ENCODE data around the gene CACNA2D2.
A peak's percentile ranks its signal among the peaks of the same experiment; 100 is the strongest.

CACNA2D2 gene

DNA sequence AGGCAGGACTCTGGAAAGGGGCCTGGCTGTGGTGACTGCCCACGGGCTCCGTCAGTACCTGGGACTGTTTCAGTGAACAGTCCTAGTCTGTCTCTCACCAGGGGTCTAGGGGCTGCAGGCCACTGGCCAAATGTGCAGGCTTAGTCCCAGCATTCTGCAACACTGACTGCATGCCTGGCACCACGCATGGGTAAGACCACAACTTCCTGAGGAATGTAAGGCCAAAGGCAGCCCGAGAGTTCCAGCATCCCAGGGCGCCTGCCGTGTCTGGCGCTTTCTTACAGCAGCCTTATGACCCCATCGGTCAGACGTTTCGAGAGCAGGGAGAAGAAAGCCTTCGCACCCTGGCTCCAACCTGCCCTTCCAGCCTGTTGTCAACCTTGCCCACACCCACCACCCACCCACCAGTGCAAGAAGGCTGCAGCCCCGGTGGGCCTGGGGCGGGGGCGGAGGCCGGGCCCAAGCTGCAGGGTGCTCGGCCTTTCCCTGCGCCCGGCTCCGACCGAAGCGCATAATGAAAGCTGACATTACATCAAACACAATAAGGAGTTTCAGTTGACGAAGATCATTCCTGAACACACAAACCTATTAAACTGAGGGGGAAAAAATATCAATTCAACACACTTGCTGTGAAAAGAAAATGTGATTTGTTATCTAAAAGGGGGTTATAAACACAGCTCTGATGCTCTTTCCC lies 114.6 kb downstream of the CACNA2D2 start:
- no peak for DNase-seq

DNA sequence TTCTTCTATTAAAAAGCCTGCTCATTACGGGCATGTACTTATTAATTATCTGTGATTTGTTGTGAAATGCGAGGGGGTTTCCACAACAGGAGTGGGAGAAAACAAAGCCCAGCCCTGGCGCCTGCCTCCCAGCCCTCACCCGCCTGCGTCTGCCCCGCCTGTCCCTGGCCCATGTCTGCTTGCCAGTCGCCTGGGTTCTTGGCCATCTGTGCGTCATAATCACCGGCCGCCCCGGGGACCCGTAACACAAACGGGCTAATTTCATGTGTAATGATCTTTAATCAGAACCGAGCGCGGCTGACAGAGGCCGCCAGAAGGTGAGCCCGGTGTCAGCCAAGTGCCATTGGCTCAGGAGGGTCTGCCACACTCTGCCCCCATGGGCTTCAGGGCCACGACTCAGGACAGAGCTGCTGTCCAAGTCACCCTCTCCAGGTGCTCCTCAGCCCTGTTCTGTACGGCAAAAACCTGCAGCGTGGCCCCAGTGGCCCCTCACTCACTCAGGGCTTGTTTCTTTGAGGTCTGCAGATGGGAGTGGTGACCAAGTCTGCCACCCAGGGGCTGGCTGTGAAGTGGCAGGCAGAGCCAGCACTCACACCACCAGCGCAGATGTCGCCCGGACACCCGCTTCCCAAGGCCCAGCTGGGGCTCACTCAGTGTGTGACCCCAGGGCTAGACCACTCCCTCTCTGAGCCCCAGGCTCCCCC lies 115.3 kb downstream of the CACNA2D2 start:
- no peak for DNase-seq

DNA sequence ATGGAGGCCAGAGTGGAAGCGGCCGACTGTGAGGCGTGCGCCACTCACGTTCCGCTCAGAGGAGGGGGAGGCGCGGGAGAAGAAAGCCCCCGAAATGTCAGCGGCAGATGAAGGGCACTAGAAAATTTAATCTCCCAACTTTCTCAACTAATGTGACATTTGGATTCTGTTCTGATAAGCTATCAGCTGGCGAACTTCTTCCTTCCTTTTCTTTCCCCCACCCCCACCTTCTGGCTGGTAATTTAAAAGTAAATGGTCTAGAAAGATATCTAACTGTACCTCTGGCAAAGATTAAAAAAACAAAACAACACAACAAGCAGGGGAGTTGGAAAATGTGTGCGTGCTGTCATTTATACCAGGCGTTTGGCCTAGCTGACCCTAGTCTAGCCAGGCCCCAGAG lies 117.7 kb downstream of the CACNA2D2 start:
- DNase-seq = no peak

DNA sequence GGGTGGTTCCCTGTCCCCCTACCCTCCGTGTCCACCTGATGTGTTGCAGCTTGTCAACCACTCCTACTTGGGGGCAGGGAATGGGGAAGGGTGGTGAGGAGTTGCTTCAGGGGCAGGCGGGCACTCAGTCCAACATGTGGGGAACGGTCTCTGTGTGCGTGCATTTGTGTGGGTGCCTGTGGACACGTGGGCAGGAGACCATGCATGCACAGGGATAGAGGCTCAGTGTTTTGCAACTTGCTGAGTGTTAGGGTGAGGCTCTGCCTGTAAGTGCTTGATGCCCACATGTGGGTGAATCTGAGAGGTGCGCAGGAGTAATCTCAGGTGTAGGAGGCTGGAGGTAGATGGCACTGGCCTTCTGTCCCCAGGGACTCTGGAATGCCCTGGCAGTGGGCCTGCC lies 119.7 kb downstream of the CACNA2D2 start:
- DNase-seq = no peak

DNA sequence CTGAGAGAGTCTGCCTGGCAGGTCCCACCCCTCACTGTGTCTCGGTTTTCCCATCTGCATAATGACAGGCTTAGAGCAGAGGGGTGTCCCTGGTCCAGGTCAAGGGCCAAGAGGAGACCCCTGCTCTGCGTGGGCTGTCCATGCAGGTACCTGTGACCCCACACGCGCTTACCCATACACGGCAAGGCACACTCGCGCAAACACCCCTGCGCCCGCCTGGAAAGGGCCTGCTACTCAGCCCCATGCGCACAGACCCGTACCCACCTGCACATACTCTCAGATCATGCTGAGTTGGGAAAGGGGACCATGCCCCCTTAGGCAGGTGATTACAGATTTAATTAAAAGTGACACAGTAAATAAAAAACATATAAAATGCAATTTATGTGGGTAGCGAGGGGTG lies 120.7 kb downstream of the CACNA2D2 start:
- DNase-seq = no peak

DNA sequence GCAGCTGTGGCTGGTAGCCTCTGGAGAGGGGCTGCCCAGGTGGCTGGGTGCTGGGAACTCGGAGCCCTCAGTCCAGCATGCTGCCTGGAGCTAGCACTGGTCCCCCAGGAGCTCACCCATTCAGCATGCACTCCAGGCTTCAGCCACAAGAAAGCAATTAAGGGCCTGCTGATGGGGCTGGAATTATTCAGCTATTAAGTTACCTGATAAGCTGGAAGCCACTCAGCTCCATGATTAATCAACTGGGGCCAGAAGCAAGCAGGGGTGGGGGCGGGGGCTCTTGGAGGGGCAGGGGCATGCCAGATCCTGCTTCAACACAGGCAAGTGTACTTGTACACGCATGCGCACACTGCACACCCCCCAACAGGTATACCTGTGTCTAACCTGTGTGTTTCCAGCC lies 122.1 kb downstream of the CACNA2D2 start:
- DNase-seq = no peak

DNA sequence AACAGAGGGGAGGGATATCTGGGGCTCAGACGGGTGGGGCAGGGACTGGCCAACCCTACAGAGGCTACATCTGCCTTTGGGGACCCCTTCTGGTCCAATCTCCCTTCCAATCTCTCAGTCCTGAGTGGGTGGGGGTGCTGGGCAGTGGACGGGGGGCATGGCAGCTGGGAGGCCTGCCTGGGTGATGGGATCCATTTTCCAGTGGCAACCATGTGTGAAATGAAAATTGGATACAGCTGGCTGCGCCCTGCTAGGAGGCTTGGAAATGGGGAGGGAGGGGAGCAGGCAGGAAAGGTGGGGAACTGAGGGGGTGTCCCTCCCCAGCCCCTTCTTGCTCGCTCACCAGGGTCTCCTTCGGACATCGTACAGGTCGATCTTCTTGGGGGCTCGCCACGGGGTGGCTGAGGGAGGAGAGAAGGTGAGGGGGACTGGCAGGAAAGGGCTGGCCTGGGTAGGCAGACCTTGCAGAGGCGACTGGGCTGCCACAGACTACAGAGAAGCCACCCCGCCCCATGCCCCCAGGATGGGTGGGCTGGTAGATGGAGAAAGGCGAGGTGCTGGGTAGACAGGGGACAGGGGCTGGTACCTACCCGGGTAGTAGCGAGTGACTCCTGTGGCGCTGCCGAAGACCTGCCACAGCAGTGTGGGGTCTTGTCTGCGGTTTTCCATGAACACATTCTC lies 122.9 kb downstream of the CACNA2D2 start:
- DNase-seq = no peak

DNA sequence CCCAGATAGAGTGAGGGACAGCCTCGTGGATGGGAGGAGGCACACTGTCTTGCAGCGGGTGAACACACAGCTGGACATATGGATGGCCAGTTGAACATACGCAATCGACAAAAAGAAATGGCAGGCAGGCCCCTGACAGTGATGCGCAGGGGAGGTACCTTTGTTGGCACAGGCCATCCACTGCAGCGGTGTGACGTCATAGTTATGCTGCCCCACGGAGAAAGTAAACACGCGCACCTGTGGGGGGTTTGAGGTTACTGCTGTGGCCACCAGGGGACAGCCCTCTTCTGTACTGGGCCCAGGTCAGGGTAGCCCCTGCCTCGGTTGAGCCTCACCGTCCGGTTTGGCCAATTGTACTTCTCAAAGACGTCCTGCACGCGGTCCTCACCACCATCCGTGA lies 124.7 kb downstream of the CACNA2D2 start:
- no peak for DNase-seq

DNA sequence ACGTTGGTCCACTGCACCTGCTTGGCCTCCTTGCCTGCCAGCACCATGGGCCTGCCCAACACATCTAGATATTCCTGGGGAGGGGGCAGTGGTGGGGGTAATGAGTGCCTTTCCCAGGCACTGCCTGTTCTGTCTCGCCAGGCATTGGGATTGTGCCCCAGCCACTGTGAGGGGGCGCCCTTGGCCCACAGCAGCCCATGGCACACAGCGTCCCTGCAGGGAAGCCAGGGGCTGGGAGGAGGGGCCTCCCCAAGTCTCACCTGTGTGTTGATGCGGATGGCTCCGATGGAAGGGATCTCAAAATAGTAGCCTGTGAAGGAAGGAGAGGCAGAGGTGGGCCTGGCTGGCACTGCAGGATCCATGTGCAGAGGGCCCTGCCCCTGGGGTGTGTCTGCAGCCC lies 125.4 kb downstream of the CACNA2D2 start:
- no peak for DNase-seq

DNA sequence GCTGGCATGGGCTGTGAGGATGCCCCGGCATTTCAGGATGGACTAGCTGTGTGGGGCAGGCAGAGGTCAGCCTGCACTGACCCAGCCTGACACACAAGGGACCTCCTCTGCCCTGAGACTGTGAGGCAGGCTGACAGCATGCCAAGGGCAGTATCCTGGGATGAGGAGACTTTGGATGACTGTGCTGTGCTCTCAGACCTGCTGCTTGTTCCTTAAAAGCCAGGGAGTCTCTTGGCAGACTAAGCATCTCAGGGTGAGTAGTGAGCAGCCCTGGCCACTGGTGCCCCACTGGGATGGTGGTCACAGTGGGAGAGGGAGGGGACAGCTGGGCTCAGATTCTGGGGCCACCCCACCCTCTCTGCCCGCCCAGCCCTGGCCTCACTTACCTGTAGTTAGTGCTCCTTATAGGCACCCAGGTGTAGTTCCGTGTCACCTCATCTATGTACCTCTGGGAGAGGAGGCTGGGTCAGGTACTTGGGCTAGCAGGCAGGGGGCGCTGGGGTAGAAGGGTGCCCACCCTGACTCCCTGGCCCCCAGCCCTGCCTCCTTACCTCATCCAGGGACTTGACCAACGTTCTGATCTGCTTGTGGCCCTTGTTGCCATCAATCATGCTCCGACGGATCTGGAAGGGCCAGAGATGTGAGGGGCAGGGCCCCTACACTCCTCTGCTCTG lies 128.0 kb downstream of the CACNA2D2 start:
- peak; percentile 8 for DNase-seq

DNA sequence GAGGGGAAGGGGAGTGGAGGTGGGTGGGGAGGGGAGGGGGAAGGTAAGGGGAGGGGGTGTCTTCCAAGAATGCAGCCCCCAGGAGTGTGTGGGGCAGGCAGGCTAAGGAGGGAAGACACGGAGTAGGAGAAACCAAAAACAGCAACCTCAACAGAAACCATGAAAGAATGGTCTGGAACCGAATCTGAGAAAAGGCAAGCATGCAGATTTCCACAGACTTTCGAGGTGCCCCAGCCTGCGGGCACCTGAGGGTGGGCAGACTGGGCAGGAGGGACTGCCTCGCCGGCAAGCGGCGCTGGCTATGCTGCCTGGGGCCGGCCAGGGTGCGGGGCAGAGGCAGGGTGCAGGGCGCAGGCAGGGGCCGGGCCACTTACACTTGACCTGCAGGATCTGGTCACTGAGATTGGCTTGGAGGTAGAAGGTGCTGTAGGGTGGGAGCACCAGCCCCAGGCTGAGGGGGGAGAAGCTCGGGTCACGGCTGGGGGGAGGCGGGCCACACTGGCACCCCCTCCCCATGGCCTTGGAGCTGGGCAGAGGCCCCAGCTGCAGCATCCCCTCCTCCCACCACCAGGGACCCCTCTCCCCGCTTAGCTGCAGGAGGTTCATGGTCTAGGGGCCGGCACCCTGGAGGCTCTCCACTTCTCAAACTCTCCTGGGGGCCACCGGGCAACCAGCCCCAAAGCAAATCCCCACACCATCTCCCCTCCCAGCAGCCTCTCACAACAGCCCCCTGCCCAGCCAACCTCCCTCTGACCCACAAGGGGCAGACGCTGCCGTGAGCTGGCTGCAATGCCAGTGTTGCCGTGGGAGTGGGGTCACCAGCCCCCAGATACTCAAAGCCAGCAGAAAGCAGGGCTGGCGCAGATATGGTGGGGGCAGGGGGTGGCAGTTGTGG lies 128.8 kb downstream of the CACNA2D2 start:
- no peak for DNase-seq

DNA sequence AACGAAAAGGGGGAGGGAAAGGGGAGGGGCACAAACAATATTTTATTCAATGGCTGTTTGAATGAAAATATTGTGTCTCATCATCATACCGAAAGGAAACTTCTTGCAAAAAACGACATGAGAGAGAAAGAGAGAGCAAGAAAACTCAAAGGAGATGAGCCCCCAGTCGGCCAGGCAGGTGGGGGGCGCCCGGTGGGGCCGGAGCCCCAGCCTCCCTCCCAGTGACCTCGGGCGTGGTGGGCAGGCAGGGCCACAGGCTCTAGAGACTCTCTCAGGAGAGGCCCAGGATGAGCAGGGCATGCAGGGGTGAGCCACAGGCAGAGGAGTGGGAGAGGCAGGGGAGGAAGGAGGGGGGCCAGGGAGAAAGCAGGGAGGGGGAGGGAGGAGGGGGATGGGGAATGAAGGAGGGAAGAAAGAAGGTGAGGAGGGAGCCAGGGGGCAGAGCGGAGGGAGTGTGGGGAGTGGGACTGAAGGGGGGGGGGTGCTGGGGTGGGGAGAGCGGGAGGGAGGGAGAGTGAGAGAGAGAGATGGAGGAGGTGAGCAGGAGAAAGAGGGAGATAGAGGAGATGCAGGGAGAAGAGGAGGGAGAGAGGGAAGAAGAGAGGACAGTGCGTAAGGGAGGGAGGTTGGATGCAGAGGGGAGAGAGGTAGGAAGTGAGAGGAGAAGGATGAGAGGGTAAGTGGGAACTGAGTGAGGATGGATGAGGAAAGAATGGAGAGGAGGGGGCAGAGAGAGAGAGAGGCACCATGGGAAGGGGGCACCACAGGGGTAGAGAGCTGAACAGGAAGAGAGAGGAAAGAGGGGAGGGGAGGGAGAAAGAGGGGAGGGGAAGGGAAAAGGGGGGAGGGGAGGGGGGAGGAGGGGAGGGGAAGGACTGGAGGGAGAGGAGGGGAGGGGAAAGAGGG lies 130.0 kb downstream of the CACNA2D2 start:
- no peak for DNase-seq

DNA sequence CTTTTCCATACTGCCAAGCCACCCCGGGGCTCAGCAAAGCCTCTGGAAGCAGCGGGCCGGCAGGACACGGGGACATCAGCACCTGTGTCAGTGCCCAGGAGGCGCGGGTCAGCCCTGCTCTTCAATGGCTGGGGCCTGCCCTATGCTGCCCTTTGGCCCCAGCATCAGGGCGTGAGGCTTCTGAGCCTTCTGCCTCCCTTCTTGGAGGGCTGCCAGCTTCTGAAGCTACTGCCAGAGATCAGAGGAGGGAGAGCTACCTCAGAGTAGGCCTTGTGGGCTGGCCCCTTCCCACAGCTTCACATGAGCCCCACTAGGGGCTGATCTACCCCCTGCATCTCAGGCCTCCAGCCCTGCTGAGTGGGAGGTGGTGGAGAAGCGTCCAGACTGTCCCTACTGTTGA lies 131.1 kb downstream of the CACNA2D2 start:
- DNase-seq = no peak

DNA sequence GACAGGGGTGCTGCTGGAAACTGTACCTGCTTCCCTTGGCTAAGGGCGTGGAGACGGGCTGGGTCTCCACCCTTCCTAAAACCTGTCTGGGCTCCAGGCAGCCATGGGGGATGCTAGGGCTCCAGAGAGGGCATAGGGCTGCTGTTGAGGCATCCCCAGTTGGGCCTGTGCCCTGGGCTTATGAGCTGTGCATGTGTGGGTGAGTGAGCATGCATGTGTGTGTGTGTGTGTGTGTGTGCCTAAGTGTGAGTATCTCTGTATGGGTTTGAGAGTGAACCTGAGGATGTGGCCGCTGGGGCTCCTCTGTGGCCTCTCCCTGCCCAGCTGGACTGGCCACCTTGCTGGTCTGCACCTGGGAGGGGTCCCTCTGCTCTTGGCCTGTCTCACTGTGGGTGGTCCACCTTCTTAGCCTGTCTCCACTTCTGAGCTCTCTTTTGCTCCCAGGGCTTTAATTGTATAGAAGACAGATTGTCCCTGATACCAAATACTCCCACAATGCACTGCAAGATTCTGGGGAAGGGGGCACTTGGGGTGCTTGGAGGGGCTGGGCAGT lies 132.2 kb downstream of the CACNA2D2 start:
- DNase-seq = peak; percentile 30

DNA sequence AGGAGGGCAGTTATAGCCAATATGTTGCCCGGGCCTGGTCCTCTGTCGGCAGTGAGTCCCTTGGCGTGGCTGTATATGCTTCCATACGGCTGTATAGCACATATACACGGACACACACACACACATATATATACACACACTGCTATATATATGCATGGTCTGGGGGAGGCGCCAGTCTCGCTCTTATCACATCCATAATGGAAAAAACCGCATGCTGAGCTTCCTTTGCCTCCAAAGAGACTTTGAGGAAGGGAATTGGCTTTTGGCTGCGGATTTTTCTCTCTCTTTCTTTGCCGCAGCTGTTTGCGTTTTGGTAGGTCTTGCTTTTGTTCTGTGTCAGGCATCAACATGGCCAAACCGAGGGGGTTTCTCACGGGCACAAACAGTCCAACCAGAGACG lies 132.8 kb downstream of the CACNA2D2 start:
- DNase-seq = no peak

DNA sequence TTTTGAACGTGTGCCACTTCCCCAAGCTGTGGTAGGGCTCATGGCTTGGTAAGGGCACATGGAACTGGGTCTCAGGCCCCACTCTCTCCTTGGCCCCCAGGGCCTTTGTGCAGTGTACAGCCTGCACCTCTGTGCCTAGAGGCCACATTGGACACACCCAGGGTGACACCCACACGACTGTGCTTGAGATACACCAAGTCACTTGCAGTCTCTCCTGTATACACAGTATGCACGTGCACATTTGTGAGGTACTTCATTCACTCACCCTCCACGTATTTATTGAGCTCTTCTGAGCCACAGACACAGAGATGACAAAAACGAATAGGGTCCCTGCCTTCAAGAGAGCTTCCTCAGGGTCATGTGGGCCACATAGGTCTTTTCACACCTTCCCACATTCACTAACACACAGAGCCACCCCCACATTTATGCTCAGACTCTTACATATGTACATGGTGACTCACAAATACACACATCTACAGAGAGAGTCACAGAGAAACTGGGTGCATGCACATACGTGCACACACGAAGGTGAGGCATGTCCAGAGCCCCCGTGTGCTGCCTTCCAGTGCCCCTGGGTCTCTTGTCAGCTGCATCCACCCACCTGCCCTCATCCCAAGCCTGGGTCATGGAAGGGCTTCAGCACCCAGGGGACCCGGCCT lies 134.3 kb downstream of the CACNA2D2 start:
- no peak for DNase-seq

DNA sequence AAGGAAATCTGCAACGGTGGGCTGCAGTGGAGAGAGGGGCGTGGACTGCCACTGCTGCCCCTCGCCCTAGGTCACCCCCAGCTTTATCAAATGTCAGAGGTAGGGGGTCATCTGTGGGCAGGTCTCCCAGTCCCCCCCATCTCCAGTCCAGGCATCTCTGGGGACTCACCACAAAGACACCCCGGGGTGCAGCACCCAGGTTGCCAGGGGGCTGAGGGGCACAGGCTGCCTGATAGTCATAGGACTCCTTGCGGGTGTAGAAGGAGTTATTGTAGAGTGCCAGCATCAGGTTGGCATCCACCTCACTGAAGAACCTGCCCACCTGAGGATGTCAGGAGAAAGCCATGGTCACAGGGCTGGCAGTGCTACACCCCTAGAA lies 137.6 kb downstream of the CACNA2D2 start:
- no peak for DNase-seq

DNA sequence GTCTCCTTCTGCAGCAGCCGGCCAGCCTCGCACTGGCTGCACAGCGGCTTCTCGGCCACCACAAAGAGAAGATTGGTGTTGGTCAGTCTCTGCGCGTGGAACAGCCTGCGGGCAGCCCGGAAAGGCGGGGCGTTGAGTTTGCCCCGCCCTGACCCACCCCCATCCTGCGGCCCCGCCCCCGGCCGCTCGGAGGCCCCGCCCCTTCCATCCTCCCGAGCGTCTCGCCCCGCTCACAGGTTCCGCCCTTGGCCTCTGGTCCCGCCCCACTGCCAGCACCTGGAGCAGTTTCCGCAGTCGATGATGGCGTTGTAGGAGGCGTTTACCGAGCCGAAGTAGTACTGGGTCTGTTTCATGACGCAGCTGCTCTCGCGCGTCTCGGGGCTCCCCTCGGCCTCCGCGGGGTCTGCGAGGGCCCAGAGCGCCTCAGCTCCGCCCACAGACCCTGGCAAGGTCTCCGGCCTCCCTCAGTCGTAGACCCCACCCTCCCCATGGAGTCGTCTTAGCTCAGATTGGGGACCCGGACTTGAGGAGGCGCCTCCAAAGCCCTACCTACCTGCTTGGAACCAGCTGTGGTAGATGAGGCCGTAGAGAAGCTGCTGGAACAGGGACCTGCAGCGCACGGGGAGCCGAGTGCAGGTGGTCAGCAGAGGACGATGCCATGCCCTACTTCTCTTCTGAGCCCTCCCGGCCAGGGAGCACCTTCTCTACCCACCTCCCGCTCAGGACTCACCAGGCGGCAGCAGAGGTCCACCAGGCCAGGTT lies 138.2 kb downstream of the CACNA2D2 start:
- DNase-seq = peak; percentile 52

DNA sequence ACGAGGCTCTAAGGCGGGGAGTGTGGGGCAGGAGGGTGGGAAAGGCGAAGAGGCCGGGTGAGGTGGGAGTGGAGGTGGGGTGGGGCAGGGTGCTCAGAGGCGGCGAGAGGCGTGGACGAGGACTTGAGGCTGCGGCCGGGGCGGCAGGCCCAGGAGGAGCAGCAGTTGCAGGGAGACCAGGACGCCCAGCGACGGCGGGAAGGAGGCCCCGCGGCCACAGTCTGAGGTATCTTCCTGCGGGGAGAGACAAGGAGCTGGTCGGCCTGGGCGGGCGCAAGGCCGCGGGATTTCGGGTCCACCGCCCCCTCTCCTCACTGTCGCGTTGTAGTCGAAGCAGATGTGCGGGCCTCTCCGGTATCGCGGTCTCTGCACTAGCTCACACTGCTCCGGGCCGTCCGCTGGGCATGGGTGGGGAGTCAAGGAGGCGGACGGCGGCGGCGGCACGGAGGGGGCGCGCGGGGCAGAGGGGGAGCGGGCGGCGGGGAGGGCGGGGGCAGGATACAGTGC lies 138.8 kb downstream of the CACNA2D2 start:
- no peak for DNase-seq

DNA sequence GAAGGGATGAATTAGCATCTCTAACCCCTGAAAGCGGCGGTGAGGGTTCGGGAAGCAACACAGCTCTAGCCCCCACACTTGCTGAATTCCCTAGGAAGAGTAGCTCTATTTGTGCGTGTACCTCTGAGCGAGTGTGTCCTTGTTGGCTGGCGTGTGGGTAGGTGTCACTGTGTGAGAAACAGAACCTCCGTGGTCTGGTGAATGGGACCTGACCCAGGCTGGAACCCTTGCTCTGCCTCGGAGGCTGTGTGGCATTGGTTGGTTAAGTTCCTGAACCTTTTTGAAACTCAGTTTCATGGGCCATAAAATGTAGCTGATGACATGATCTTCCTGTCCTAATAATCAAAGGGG lies 143.7 kb downstream of the CACNA2D2 start:
- DNase-seq = no peak
